HL-60/S4 (cell line): ENCODE results near the gene ARHGAP15.

Source experiments
- in situ Hi-C: fragments of 300-500 bp; cut with MboI; formaldehyde crosslinking; loops from 2 replicates; pipeline ENCODE4 v1.14.3; 2022; ENCODE audit warnings: low sequenced_read_pairs

Gene ARHGAP15

DNA sequence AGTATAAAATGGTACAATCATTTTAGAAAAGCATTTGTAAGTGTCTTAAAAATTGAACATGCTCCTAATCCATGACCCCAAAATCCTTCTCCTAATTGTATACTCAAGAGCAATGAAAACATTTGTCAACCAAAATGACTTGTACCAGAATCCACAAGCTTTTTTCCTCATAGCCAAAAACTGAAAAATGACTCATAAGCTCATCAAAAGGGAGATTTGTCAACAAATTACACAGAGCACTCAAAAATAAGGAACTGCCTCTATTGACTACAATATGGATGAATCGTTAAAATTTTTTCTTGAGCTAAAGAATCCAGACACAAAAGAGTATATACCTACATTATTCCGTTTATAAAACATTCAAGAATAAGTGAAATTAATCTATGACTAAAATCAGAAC, 544.8 kb downstream of the ARHGAP15 start:
- in situ Hi-C loops: no loop called here

DNA sequence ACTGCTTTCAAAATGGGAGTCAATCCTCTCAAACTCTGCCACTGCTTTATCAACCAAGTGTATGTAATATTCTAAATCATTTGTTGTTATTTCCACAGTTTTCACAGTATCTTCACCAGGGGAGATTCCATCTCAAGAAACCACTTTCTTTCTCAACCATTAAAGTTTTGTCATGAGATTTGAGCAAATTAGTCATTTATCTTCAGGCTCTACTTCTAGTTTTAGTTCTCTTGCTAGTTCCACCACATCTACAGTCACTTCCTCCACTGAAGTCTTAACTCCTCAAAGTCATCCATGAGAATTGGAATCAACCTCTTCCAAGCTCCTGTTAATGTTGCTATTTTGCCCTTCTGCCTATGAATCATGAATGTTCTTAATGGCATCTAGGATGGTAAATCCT, 545.8 kb downstream of the ARHGAP15 start:
- in situ Hi-C loops: no loop called here

- in situ Hi-C loops: no loop called here
These were observed 550.4 kb downstream of the ARHGAP15 start for GRCh38 chr2:143679617-143680016.

DNA sequence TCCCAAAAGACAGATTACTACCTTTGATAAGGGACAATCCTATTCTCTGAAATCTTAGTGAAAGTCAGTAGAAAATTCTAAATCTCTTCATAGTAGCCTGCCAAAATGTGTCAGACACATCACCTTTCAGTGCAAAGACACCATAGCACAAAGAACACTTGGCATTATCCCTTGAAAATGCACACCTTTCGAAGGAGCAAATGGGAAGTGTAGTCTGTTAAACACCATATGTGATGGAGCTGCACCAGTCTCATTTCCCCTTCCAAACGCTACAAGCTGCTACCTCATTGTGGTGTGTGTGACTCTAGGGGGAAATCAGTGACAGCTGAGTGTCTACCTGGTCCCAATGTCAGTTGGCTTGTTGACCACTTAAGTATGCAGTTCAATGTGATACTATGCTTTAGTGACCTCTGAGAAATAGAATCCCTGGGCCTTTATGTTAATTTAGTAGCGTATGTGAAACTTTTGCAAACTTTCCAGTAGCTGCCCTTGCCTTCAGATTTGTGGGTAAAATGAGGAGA, 551.7 kb downstream of the ARHGAP15 start:
- in situ Hi-C loops: no loop called here

DNA sequence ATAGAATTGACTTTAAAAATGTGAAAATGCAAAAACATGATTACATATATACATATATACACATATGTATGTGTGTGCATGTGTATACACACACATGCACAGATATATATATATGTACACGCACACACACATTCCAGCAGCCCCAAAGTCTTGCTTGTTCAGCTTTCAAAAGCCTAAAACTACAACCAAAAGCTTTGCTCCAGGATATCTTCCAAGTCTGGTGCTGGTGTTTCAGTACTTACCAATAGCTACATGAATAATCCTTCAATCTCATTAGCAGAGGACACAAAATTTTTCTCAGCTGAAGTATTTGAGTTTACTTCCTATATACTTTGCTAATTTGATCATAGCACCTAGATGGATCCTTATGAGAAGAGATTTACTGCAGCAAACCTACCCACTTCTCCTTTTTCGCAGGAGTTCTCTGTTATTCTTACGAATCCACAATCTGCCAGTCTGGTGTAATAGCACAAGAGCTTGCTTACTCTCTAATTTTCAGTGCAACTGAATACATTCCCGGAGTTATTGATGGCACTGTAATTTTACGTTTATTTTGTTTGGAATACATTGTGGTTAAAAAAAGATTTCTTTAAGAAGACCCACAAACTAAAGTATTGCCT, 553.3 kb downstream of the ARHGAP15 start:
- in situ Hi-C loops: no loop called here

- in situ Hi-C loops: no loop called here
These were observed 554.8 kb downstream of the ARHGAP15 start for GRCh38 chr2:143683977-143684376.

- in situ Hi-C loops: no loop called here
These were observed 555.5 kb downstream of the ARHGAP15 start for GRCh38 chr2:143684551-143685320.

DNA sequence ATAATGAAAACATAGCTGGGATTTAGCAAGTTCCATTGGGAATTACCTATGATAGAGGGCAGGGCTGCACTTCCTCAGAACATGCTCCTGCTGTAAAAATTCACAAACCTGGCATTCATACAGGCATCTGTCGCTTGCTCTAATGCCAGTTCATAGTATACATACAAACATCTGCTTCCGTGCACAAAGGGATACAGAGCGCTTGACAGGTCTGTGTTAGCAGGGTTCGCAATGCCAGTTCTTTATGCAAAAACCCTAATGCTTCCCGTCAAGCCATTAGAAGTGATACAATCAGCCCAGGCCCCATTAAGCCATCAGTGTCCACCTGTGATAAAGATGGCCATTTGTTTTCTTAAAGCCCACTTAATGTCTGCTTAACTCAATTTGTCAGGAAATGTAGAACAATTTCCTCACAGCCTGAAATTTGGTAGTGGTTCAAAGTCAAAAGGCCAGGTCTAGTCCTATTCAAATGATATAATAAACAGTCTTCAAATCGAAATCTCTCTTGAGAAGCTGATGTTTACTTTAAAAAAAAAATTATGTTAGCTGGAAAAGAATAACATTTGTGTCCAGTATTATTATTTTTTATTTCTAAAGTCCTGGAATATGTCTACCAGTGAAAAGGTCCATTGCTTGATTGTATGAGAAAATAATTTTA, 556.3 kb downstream of the ARHGAP15 start:
- in situ Hi-C loops: no loop called here

DNA sequence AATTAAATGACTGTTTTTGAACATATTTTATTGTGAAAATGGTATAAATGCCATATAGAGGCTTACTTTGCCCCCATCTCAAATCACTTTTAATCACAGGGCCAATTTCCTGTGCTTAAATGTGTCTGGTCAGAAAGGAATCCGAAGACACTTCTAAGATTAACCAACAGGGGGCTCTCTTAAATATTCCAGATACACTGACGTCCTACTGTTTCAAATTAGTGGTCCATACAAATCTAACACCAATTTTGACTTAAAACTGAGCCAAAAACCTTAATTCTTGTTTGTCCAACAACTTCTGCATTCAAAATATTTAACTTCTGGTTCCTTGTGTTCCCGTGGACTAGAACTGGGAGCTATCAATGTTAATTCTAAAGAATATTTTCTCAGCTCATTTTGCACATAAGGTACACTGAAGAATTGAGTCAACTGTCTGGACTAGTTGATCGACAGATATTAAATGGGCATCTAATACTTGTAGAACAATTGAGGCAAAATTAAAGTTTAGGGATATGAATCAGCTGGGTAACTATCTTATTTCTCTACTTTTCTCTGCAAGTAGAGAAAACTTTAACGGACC, 557.5 kb downstream of the ARHGAP15 start:
- in situ Hi-C loops: no loop called here

DNA sequence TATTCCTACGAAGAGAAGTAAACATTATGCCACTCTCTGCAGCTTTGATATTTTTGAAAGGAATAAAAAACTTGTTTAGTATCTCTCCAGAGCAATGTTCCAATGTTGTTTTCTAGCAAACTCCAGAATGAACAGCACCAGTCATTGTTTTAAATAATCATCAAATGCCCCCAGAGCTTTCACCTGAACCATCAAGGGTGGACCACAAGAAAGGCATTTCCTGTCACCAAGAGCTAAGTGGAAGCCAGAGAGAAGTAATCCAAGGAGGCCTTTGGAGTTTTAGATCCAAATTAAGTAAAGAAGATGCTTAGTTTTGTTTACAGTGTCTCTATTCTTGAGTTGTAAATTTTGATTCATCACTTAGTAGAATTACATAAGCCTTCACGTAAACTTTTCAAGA, 559.0 kb downstream of the ARHGAP15 start:
- in situ Hi-C loops: no loop called here

- in situ Hi-C loops: no loop called here
These were observed 559.6 kb downstream of the ARHGAP15 start for GRCh38 chr2:143688815-143689214.

DNA sequence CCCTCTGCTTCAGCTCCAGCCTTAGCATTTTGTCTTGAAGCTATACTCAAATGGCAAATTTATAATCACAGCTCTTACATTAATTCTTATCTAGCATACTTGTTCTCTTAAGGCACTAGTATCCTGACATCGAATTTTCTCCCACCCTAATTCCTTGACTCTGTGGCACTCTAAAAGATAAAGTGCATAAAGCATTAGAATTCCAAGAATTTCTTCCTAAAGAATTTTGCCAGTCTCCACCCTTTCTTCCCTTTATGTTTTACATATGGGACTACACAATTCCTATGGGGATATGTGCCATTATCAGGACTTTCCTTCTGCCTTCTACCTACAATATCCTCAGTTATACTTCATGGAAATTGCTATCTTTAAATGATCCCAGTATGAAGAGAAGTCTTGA, 560.3 kb downstream of the ARHGAP15 start:
- in situ Hi-C loops: no loop called here

DNA sequence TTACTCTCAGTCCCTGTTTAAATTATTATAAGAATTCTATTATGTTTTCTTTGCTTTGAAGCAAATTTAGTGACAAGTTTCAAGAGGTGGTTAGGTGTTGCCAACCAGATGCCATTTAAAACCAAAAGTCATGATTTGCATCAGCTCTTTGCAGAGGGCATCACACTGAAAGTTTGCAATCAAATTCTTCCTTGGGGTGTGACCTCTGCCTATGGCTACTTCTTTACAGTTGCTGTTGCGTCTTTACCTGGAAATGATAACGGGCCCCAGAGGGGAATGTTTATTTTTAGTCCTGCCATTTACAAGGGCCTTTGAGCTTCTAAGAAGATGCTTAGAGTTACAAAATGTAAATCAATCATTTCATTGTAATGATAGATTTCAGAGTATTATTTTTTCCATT, 561.0 kb downstream of the ARHGAP15 start:
- in situ Hi-C loops: no loop called here

- in situ Hi-C loops: no loop called here
These were observed 561.9 kb downstream of the ARHGAP15 start for GRCh38 chr2:143691121-143691520.

DNA sequence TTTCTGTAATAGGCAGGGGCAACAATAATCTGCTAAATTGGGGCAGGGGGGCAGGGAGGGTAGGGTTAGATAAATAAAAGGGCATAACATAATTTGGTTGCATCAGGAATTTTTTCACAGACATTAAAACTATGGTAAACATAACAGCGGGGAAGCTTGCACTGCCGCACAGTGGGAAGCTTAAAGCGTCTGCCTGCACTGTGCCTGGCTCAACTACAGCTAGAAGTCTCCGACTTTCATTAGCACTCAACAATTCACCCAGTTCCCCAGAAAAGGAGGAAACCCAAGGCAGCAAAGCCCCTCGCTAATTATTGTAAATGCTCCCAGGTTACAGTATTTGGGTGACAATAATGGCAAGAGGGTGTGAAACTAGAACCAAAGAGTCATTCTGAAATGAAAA, 562.9 kb downstream of the ARHGAP15 start:
- in situ Hi-C loops: no loop called here

DNA sequence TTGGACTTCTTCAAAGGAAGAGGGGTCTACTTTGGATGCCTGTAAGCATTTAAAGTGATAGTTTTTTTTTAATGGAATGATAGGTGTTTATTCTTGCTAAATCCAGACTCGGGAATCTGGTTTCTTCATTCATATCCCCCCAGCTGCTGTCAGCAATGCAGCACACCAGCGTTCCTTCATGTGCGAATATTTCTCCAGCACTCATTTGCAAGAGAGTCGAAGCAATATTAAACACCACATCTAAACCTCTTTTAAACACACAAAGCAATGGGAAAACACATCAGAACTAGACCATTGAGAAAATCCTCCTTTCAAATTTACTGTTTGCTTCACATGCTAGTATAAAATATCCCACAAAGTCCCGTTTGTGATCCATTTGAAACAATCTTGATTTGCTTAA, 563.7 kb downstream of the ARHGAP15 start:
- in situ Hi-C loops: no loop called here

- in situ Hi-C loops: no loop called here
These were observed 565.1 kb downstream of the ARHGAP15 start for GRCh38 chr2:143694335-143694734.

DNA sequence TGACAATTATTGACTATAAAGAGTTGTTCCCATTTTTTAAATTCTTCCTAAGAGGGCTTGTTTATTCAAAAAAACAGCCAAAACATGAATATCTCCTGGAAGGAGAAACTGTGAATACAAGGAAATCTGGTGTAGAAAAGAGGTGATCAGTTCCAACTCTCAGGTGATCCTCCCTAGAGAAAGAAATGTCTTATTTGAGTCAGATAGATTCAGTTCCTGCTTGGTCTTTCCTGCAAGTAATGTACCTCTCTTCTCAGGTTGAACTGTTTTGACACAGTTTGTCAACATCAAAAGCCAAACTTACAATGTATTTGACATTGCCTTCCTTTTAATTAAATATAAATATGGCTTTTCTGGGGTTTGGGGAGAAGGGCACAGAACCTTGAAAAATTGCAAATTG, 567.4 kb downstream of the ARHGAP15 start:
- in situ Hi-C loops: no loop called here

GRCh38 chr2:143697744-143698143, 568.5 kb downstream of the ARHGAP15 start:
- in situ Hi-C loops: no loop called here

GRCh38 chr2:143698352-143698751, 569.1 kb downstream of the ARHGAP15 start:
- in situ Hi-C loops: no loop called here

- in situ Hi-C loops: no loop called here
These were observed 569.8 kb downstream of the ARHGAP15 start for GRCh38 chr2:143698888-143699570.
